ENCODE data around the gene TPPP2. TPM values are rescaled to one million over a fixed set of nuclear protein-coding genes. Genes with fewer than 3 reads are reported as not detected.

The TPPP2 gene
- polyA plus RNA-seq, 3 donors = not detected

GRCh38 chr14:21050597-21050996, 20.6 kb downstream of the TPPP2 start:
- WGBS, 3 donors = 57 to 72% (median 58%) methylated on average over 3 of the region's 3 CpGs

DNA sequence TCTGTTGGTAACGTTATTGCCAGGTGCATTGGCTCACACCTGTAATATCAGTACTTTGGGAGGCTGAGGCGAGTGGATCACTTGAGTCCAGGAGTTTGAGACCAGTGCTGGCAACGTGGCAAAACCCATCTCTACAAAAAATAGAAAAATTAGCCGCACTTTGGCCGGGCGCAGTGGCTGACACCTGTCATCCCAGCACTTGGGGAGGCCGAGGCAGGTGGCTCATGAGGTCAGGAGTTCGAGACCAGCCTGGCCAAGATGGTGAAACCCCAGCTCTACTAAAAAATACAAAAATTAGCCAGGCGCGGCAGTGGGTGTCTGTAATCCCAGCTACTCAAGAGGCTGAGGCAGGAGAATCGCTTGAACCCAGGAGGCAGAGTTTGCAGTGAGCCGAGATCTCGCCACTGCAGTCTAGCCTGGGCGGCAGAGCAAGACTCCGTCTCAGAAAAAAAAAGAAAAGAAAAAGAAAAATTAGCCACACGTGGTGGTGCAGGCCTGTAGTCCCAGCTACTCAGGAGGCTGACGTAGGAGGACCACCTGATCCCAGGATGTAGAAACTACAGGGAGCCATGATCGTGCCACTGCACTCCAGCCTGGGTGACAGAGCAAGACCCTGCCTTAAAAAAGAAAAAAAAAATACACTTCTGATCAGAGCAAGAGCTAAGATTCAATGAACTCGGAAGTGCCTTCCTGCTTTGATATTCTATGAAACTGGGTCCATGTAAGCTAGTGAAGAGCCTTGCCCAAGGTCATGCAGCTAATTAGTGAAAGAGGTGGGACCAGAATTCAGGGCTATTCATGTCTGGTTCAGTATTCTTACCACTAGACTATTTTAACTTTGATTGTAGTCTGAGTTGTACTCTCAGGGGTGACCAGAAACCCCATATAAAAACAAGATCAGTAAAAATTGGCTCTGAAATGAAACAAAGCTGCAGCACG, 23.4 kb downstream of the TPPP2 start:
- H3K27ac ChIP-seq (ENCODE audit: low read depth, low read length) = no peak overlapping the region
- 86 to 93% (median 92%) methylated on average over 20 of the region's 20 CpGs for WGBS, 3 donors

More at GRCh38 chr14:21050597-21050996, 20.6 kb downstream of the TPPP2 start:
- no peak overlapping the region for H3K27ac ChIP-seq (ENCODE audit: low read depth, low read length)

DNA sequence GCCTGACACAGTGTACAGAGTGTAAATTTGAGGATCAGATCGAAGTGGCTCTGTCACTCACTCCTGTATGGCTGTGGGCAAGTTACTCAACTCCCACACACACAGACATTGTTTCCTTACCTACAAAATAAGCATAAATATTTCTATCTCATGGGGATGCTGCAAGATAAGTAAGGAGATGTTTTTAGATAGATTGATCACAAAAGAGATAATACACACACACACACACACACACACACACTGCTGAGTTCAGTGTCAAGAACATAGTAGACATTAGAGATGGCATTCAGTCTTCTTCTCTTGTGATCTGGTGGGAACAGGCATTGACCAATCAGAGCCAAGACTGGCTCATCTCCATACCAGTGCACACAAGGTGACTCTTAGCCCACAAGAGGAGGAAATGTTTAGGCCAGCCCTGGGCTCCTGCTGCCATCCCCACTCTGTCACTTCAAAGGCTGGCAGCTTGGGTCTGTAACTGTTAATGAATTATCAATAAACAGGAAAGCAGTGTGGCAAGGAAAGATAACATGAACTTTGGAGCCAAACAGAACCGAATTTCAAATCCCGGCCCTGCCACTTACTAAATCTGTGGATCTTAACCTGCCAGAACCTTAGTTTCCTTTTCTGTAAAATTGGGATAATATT, 24.2 kb downstream of the TPPP2 start:
- no peak overlapping the region for H3K27ac ChIP-seq (ENCODE audit: low read depth, low read length)
- 31 to 71% (median 71%) methylated on average over 3 of the region's 3 CpGs for WGBS, 3 donors

DNA sequence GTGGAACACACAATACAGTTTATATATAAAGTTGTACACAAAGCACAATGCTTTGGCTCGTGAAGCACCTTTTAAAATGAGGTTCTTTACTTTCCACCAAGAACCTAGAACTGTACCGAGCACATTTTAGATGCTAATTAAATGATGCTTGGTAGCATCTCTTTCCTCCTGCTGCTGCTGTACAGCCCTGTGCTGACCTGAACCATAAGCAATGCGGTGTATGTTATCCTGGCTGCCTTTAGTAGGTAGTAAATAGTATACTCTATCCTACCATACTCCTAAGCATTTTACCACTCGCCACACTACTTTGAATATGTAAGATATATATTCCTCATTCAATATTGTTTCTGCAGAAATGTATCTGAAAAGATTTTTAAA, 24.7 kb downstream of the TPPP2 start:
- 63 to 78% (median 71%) methylated on average over 4 of the region's 4 CpGs for WGBS, 3 donors
- no peak overlapping the region for H3K27ac ChIP-seq (ENCODE audit: low read depth, low read length)

DNA sequence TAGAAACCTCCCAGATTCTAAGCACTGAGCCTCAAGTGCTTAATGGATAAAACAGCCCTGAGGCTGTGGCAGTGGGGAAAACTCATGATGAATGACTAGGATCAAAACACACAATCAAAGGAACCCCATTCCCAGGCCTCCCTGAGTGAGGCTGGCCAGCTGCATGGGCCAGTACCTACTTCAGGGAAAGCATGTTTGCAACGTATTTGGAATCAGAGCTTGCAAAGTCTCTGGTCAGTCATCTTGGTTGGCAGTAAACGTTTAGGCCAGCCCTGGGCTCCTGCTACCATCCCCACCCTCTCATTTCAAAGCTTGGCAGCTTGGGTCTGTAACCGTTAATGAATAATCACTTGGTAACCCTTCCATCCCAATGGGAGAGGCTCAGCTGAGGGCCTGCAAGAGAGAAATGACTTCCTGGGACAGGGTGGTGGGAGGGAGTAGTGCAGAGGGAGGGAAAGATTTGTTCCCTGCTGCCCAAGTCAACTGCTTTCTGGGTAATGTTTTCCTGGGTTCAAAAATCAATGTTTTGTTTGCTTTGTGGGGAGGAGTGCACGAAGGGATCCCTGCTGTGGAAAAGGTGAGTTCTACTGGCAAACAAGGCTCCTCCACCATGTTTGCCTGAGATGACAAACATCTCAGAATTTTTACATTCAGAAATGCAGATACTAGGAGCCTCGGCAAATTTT, 25.6 kb downstream of the TPPP2 start:
- 36 to 74% (median 62%) methylated on average over 5 of the region's 5 CpGs for WGBS, 3 donors
- H3K27ac ChIP-seq (ENCODE audit: low read depth, low read length) = no peak overlapping the region

DNA sequence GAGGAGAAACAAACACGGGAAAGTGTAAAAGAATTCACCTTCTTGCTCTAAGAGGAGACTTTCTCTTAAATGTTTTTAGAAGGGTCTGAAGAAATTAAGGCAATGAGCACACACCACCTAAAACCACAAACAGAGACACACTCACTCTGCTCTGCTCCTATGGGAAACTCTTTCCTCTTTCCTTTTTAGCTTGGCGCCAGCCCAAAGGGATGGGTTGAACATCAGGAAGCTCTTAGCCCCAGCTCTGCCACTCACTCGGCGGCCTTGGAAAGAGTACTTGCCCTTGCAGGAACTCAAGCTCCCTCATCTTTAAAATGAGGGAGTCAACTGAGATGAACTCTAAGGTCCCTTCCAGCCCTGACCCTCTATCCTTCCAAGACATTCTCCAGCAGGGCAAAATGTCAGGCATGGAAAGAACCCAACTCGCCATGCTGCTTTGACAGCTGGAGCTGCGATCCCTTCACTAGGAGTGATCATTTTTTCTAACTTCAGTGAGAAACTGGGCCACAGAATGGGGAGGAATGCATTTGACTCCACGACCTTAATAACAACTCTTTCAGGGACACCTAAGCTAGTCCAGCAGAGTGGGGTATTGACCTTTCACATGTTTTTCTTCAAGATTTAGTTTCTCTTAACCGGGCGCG, 26.6 kb downstream of the TPPP2 start:
- no peak overlapping the region for H3K27ac ChIP-seq (ENCODE audit: low read depth, low read length)
- 73 to 79% (median 77%) methylated on average over 10 of the region's 10 CpGs for WGBS, 3 donors

DNA sequence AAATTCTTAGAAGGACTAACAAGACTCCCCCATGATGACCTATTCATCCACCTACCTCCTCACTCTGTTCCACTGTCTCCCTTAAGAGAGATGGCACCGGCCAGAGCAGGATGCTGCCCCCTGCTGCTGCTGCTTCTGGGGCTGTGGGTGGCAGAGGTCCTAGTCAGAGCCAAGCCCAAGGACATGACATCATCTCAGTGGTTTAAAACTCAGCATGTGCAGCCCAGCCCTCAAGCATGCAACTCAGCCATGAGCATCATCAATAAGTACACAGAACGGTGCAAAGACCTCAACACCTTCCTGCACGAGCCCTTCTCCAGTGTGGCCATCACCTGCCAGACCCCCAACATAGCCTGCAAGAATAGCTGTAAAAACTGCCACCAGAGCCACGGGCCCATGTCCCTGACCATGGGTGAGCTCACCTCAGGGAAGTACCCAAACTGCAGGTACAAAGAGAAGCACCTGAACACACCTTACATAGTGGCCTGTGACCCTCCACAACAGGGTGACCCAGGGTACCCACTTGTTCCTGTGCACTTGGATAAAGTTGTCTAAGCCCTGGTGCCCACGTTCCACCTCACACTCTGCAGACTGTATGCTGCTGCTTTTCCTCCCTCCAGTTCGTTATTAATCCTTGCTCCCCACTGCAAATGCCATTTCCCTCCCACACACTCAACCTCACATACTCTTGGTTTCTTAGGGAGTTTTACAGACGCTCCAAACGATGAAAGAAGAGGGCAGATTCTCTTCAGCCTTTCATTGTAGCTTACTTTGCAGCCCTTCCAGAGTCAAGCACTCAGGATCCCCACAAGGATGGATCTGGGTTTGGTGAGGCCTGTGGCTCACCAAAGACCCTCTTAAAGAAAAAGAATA, 28.0 kb downstream of the TPPP2 start, which contains the start of gene RNASE8:
RNASE8 (plus strand) TSS at position 20 of the 873 bp plus-strand sequence; CDS start at position 91, 71 bp downstream.
- no peak within 1 kb of the TSS for H3K27ac ChIP-seq (ENCODE audit: low read depth, low read length)
- 70 to 77% (median 71%) methylated on average over 8 of the region's 8 CpGs for WGBS, 3 donors

DNA sequence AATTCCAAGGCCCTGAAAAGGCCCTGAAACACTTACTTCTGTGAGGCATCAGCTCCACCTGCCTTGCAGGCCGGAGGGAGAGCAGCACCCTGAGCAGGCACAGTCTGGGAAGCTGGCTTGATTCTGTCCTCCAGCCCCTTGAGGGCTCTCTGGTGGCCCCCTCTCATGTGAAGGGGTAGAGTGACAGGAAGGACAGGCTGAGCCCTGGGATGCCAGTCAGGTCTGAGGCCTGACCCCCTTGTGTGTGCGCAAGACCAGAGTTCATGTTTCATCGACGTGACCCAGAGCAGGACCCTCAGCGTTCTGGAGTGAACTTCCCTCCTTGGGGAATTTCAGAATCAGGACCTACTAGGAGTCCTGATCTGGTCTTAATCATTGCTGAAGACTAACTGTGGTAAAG, 28.9 kb downstream of the TPPP2 start:
- no peak overlapping the region for H3K27ac ChIP-seq (ENCODE audit: low read depth, low read length)
- WGBS, 3 donors = 86 to 92% (median 89%) methylated on average over 5 of the region's 5 CpGs

- 68 to 82% (median 76%) methylated on average over 8 of the region's 8 CpGs for WGBS, 3 donors
- no peak overlapping the region for H3K27ac ChIP-seq (ENCODE audit: low read depth, low read length)
Measured at GRCh38 chr14:21059842-21060613, 30.0 kb downstream of the TPPP2 start.

- no peak overlapping the region for H3K27ac ChIP-seq (ENCODE audit: low read depth, low read length)
- 32 to 77% (median 71%) methylated on average over 13 of the region's 13 CpGs for WGBS, 3 donors
Measured at GRCh38 chr14:21060614-21061346, 30.8 kb downstream of the TPPP2 start.

- H3K27ac ChIP-seq (ENCODE audit: low read depth, low read length) = no peak overlapping the region
- 85 to 94% (median 90%) methylated on average over 3 of the region's 3 CpGs for WGBS, 3 donors
Measured at GRCh38 chr14:21061347-21061668, 31.3 kb downstream of the TPPP2 start.

DNA sequence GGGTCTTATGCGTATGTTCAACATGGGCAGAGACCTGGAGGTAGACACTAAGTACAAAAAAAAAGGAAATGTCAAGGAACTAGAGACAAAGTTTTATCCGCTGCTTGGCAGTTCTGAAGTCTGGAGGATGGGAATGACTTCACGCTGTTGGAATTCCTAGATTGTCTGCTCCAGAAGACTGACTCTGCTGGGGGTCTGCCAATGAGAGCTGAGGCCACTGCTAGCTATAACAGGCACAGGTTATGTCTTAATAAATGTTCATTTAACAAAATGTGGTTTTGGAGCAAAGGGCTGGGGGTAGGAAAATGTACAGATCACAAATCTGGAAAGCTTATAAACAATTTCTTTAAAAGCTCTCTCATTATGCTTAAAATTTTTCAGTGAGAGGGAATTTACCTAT, 33.5 kb downstream of the TPPP2 start:
- H3K27ac ChIP-seq (ENCODE audit: low read depth, low read length) = no peak overlapping the region
- 59 to 81% (median 61%) methylated on average over 3 of the region's 3 CpGs for WGBS, 3 donors

GRCh38 chr14:21066882-21067502, 37.0 kb downstream of the TPPP2 start:
- 65 to 84% (median 84%) methylated on average over 7 of the region's 7 CpGs for WGBS, 3 donors
- no peak overlapping the region for H3K27ac ChIP-seq (ENCODE audit: low read depth, low read length)

GRCh38 chr14:21068521-21069387, 38.7 kb downstream of the TPPP2 start:
- WGBS, 3 donors = 1 to 9% (median 2%) methylated on average over 45 of the region's 45 CpGs
- H3K27ac ChIP-seq (ENCODE audit: low read depth, low read length) = no peak overlapping the region

GRCh38 chr14:21069388-21070082, 39.5 kb downstream of the TPPP2 start:
- H3K27ac ChIP-seq (ENCODE audit: low read depth, low read length) = no peak overlapping the region
- WGBS, 3 donors = 1 to 3% (median 1%) methylated on average over 36 to 40 of the region's 40 CpGs
